OCI-LY1 (cell line): ENCODE measurements around the gene PVALB.

Experiments
- H2AFZ ChIP-seq: fragments of 200-600 bp; sonication (generic), shearing (Covaris generic); 2 replicates; pipeline ENCODE4 v1.6.0; 2014; ENCODE audit warnings: antibody characterized with exemption, mild to moderate bottlenecking, low read length
- H3F3A ChIP-seq: fragments of 200-600 bp; sonication (generic), shearing (Covaris generic); 2 replicates; pipeline ENCODE4 v1.6.0; 2014; ENCODE audit warnings: mild to moderate bottlenecking, antibody characterized with exemption, low read length, moderate library complexity; ENCODE audit not compliant: insufficient read depth
- H3K27ac ChIP-seq: fragments of 200-600 bp; sonication (generic); 2 replicates; pipeline ENCODE4 v1.5.1; 2014; ENCODE audit warnings: low read length, mixed run types, mild to moderate bottlenecking, low read depth; ENCODE audit not compliant: poor library complexity, severe bottlenecking
- H3K27me3 ChIP-seq: fragments of 200-600 bp; sonication (generic); 2 replicates; pipeline ENCODE4 v1.6.0; 2014; ENCODE audit warnings: antibody characterized with exemption, mild to moderate bottlenecking, low read length, moderate library complexity; ENCODE audit not compliant: insufficient read depth
- H3K36me3 ChIP-seq: fragments of 200-600 bp; sonication (generic); 2 replicates; pipeline ENCODE4 v1.6.1; 2014; ENCODE audit warnings: mild to moderate bottlenecking, antibody characterized with exemption, low read length, moderate library complexity, mixed read lengths; ENCODE audit not compliant: insufficient read depth
- H3K4me1 ChIP-seq: fragments of 200-600 bp; sonication (generic); 2 replicates; pipeline ENCODE4 v1.5.1; 2014; ENCODE audit warnings: mild to moderate bottlenecking, low read length, moderate library complexity; ENCODE audit not compliant: insufficient read depth, severe bottlenecking
- H3K4me2 ChIP-seq: fragments of 200-600 bp; sonication (generic), shearing (Covaris generic); 2 replicates; pipeline ENCODE4 v1.6.1; 2014; ENCODE audit warnings: low read length
- H3K4me3 ChIP-seq: fragments of 200-600 bp; sonication (generic); 2 replicates; pipeline ENCODE4 v1.5.1; 2014; ENCODE audit warnings: low read length, low read depth, mild to moderate bottlenecking, mixed read lengths; ENCODE audit not compliant: poor library complexity, severe bottlenecking
- H3K79me2 ChIP-seq: fragments of 200-600 bp; shearing (Covaris generic); 2 replicates; pipeline ENCODE4 v1.6.1; 2016; ENCODE audit warnings: mixed run types, low read length, mixed read lengths; ENCODE audit not compliant: insufficient read depth
- H3K9ac ChIP-seq: fragments of 200-600 bp; sonication (generic), shearing (Covaris generic); 2 replicates; pipeline ENCODE4 v1.6.1; 2014; ENCODE audit warnings: mild to moderate bottlenecking, low read length, mixed read lengths
- H3K9me2 ChIP-seq: fragments of 200-600 bp; sonication (generic), shearing (Covaris generic); 2 replicates; pipeline ENCODE4 v1.6.1; 2014; ENCODE audit warnings: low read depth, mild to moderate bottlenecking, low read length, mixed read lengths
- H3K9me3 ChIP-seq: fragments of 200-600 bp; shearing (Covaris generic); 2 replicates; pipeline ENCODE4 v1.6.1; 2014; ENCODE audit warnings: low read length, mixed read lengths
- H4K20me1 ChIP-seq: fragments of 200-600 bp; sonication (generic), shearing (Covaris generic); 2 replicates; pipeline ENCODE4 v1.6.0; 2016; ENCODE audit warnings: mild to moderate bottlenecking, low read length; ENCODE audit not compliant: insufficient read depth
- CTCF ChIP-seq: fragments of 200-600 bp; sonication (generic), shearing (Covaris generic); IDR thresholded peaks from 2 replicates; pipeline ENCODE4 v1.5.1; 2017; ENCODE audit warnings: mild to moderate bottlenecking, antibody characterized with exemption, low read length, moderate library complexity, mixed read lengths
- EZH2 ChIP-seq: fragments of 200-600 bp; sonication (generic), shearing (Covaris generic); IDR thresholded peaks from 2 replicates; pipeline ENCODE4 v1.8.0; 2017; ENCODE audit warnings: borderline replicate concordance, mixed run types, mild to moderate bottlenecking, antibody characterized with exemption, low read length, moderate library complexity, mixed read lengths

PVALB gene

DNA sequence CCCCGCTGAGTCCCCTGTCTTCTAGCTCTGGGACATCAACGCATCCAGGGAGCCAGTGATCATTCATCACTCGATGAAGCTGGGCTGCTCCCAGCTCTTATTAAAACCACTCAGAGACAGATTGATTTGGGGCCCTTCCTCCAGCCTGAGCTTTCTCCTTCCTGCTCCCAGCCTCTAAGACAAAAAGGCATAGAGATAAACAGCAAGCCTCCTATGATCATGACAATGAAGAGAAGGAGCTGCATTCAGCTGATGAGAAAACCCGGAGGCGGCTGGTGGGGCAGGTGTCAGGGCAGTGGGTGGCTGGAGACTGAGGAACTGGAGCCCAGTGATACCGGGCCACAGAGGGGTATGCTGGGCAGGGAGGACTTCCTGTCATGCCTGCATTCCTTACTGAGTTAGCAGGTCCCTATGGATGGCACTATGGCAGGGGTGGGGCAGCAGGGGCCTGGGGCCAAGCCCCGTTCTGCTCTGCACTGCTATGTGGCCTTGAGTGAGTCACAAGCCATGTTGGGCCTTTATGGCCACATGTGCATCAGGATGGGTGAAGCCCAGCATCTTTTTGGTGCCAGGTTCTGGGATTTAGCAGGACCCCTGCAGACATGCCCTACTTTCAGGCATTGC lies 20.2 kb downstream of the PVALB start:
- Histone ChIP-seq H3K27me3 (peaks cover 2% of the 10 kb centered on the region; the same call in 1 of the 2 replicates), H3K9me3 (no peaks in the 10 kb centered on the region), H3K4me2 (no peak overlapping the region), H4K20me1 (no peaks in the 10 kb centered on the region), H3K4me1 (peaks cover 5% of the 10 kb centered on the region), H3K27ac (no peak overlapping the region), H3K36me3 (no peaks in the 10 kb centered on the region), H3K4me3 (no peak overlapping the region), H2AFZ (no peak overlapping the region), H3K9me2 (no peaks in the 10 kb centered on the region), H3F3A (no peaks in the 10 kb centered on the region), H3K9ac (no peak overlapping the region), H3K79me2 (no peaks in the 10 kb centered on the region)
- no peak for TF ChIP-seq EZH2
- no peak for TF ChIP-seq CTCF

GRCh38 chr22:36795633-36796032 lies 21.2 kb downstream of the PVALB start:
- Histone ChIP-seq H2AFZ (no peak overlapping the region), H3K27me3 (peaks cover 2% of the 10 kb centered on the region; the same call in 1 of the 2 replicates), H3K9me2 (no peaks in the 10 kb centered on the region), H4K20me1 (no peaks in the 10 kb centered on the region), H3K27ac (no peak overlapping the region), H3K4me2 (no peak overlapping the region), H3K79me2 (no peaks in the 10 kb centered on the region), H3K4me1 (peaks cover 5% of the 10 kb centered on the region), H3K4me3 (no peak overlapping the region), H3K9me3 (no peaks in the 10 kb centered on the region), H3K9ac (no peak overlapping the region), H3K36me3 (no peaks in the 10 kb centered on the region), H3F3A (no peaks in the 10 kb centered on the region)
- no peak for TF ChIP-seq CTCF
- TF ChIP-seq EZH2: no peak

DNA sequence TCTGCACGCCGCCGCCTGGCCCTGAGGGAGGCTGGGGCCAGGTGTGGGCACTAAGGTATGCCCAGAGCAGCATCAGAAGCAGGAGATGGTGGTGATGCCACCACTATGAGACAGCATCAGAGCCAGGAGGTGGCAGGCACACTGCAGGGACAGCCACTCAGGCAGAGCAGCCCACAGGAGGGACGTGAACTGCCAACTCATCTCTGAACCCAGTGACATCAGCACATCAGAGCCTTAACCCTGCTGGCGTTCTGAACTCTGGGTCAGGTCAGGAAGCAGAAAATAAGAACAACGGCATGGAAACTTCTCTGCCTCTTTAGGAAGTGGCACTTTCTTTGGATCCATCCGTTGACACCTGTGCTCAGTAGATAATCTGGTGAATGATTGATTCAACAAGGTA lies 26.2 kb downstream of the PVALB start:
- Histone ChIP-seq H3F3A (no peaks in the 10 kb centered on the region), H3K4me3 (no peak overlapping the region), H3K4me2 (no peak overlapping the region), H3K9ac (no peak overlapping the region), H3K27me3 (0 out of 2 replicates have a peak, but pooled peaks cover 4% of the 10 kb centered on the region), H3K9me2 (no peaks in the 10 kb centered on the region), H3K36me3 (no peaks in the 10 kb centered on the region), H3K4me1 (peaks cover 5% of the 10 kb centered on the region), H3K79me2 (no peaks in the 10 kb centered on the region), H2AFZ (no peak overlapping the region), H3K27ac (no peak overlapping the region), H3K9me3 (no peaks in the 10 kb centered on the region), H4K20me1 (no peaks in the 10 kb centered on the region)
- TF ChIP-seq EZH2: no peak
- no peak for TF ChIP-seq CTCF
